ENCODE results near the gene FOXJ3. TPM values are rescaled to one million over a fixed set of nuclear protein-coding genes. Genes with fewer than 3 reads are reported as not detected.

Gene FOXJ3
- total and polyA plus RNA-seq, 2 donors (not counting 1 experiment from before 2014, with no cell fraction given) = 22.6 to 29.5 TPM

DNA sequence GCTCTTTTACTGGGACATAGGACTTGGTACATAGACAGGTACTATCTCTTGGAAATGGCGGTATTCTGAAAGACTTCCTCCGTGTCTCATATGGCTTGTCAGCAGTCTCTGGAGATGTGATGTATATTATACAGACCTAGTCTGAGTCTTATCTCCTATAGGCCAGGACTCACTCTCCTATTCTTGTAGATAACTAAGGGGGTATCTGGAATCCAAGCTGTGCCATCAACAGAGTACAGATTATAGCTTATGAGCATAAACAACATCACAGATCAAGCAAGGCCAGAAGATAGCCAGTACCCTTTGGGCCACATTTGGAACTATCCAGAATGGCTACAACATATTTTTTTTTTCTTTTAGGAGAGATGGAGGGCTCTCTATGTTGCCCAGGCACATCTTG is 29.5 kb upstream of the FOXJ3 start:
- Histone ChIP-seq H3K4me2 (ENCODE audit: extremely low read depth, insufficient read depth, low read length) (no peak overlapping the region), H3K4me1 (ENCODE audit: control insufficient read depth, extremely low read depth, insufficient read depth, low read length) (no peaks in the 10 kb centered on the region), H3K36me3 (ENCODE audit: control insufficient read depth, insufficient read depth, low read length) (no peaks in the 10 kb centered on the region), H3K9ac (ENCODE audit: insufficient read depth, low read length) (no peak overlapping the region), H3K9me3 (ENCODE audit: control insufficient read depth, insufficient read depth, low read depth, low read length) (no peaks in the 10 kb centered on the region), H3K4me3 (replicated peaks in 1 of 4; ENCODE audit: control extremely low read depth in 1 of 4, insufficient read depth in 1 of 4, low read depth in 3 of 4, low read length in 4 of 4) (no peak overlapping the region), H3K79me2 (ENCODE audit: control insufficient read depth, insufficient read depth, low read length) (no peaks in the 10 kb centered on the region), H3K27me3 (ENCODE audit: control insufficient read depth, insufficient read depth, low read length) (no peaks in the 10 kb centered on the region), H4K20me1 (ENCODE audit: control insufficient read depth, extremely low read depth, insufficient read depth, low read length) (no peaks in the 10 kb centered on the region), H3K27ac (ENCODE audit: insufficient read depth, low read length) (no peak overlapping the region), H2AFZ (ENCODE audit: low read length) (no peak overlapping the region)
- TF ChIP-seq, protein P1, sequence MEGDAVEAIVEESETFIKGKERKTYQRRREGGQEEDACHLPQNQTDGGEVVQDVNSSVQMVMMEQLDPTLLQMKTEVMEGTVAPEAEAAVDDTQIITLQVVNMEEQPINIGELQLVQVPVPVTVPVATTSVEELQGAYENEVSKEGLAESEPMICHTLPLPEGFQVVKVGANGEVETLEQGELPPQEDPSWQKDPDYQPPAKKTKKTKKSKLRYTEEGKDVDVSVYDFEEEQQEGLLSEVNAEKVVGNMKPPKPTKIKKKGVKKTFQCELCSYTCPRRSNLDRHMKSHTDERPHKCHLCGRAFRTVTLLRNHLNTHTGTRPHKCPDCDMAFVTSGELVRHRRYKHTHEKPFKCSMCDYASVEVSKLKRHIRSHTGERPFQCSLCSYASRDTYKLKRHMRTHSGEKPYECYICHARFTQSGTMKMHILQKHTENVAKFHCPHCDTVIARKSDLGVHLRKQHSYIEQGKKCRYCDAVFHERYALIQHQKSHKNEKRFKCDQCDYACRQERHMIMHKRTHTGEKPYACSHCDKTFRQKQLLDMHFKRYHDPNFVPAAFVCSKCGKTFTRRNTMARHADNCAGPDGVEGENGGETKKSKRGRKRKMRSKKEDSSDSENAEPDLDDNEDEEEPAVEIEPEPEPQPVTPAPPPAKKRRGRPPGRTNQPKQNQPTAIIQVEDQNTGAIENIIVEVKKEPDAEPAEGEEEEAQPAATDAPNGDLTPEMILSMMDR (conservative IDR thresholded peaks at IDR 0.05 in 1 of 2, IDR thresholded peaks at IDR 0.05 in 1 of 2; ENCODE audit: low read depth in 1 of 2, low read length in 2 of 2) = no peak
- no peak for TF ChIP-seq EZH2 (IDR thresholded peaks at IDR 0.05; ENCODE audit: low read length, missing control alignments)
- DNase-seq (ENCODE audit: low read depth in 2 of 2) = no peak

- Histone ChIP-seq H3K79me2 (ENCODE audit: control insufficient read depth, insufficient read depth, low read length) (no peaks in the 10 kb centered on the region), H3K4me3 (replicated peaks in 1 of 4; ENCODE audit: control extremely low read depth in 1 of 4, insufficient read depth in 1 of 4, low read depth in 3 of 4, low read length in 4 of 4) (no peak overlapping the region), H3K27me3 (ENCODE audit: control insufficient read depth, insufficient read depth, low read length) (no peaks in the 10 kb centered on the region), H3K27ac (ENCODE audit: insufficient read depth, low read length) (no peak overlapping the region), H3K9ac (ENCODE audit: insufficient read depth, low read length) (no peak overlapping the region), H2AFZ (ENCODE audit: low read length) (no peak overlapping the region), H3K36me3 (ENCODE audit: control insufficient read depth, insufficient read depth, low read length) (no peaks in the 10 kb centered on the region), H3K9me3 (ENCODE audit: control insufficient read depth, insufficient read depth, low read depth, low read length) (no peaks in the 10 kb centered on the region), H3K4me1 (ENCODE audit: control insufficient read depth, extremely low read depth, insufficient read depth, low read length) (no peaks in the 10 kb centered on the region), H4K20me1 (ENCODE audit: control insufficient read depth, extremely low read depth, insufficient read depth, low read length) (no peaks in the 10 kb centered on the region), H3K4me2 (ENCODE audit: extremely low read depth, insufficient read depth, low read length) (no peak overlapping the region)
- no peak for DNase-seq (ENCODE audit: low read depth in 2 of 2)
- TF ChIP-seq, protein P1 (conservative IDR thresholded peaks at IDR 0.05 in 1 of 2, IDR thresholded peaks at IDR 0.05 in 1 of 2; ENCODE audit: low read depth in 1 of 2, low read length in 2 of 2) = no peak
- TF ChIP-seq EZH2 (IDR thresholded peaks at IDR 0.05; ENCODE audit: low read length, missing control alignments) = no peak
Measured at GRCh38 chr1:42364089-42364488, 29.1 kb upstream of the FOXJ3 start.

DNA sequence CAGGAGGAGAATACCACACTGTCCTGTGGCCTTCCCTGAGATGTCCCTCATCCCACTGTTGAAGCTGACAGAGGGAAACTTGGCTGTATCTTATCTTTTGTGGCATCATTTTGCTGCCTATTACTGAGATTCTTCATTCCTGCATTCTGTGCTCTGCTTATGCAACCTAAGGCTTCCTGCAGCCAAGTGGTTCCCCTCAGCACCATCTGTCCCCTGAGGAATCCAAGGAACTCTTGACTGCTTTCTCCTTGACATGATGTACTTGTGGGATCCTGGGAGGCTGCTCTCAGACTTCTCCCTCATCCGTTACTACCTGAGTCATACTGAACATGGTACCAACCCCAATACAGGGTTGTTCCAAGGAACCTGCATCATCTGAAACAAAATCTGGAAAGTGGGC is 24.4 kb upstream of the FOXJ3 start:
- Histone ChIP-seq H3K36me3 (ENCODE audit: control insufficient read depth, insufficient read depth, low read length) (no peaks in the 10 kb centered on the region), H3K4me3 (replicated peaks in 1 of 4; ENCODE audit: control extremely low read depth in 1 of 4, insufficient read depth in 1 of 4, low read depth in 3 of 4, low read length in 4 of 4) (no peak overlapping the region), H3K9me3 (ENCODE audit: control insufficient read depth, insufficient read depth, low read depth, low read length) (no peaks in the 10 kb centered on the region), H4K20me1 (ENCODE audit: control insufficient read depth, extremely low read depth, insufficient read depth, low read length) (no peaks in the 10 kb centered on the region), H2AFZ (ENCODE audit: low read length) (no peak overlapping the region), H3K4me2 (ENCODE audit: extremely low read depth, insufficient read depth, low read length) (no peak overlapping the region), H3K79me2 (ENCODE audit: control insufficient read depth, insufficient read depth, low read length) (no peaks in the 10 kb centered on the region), H3K27ac (ENCODE audit: insufficient read depth, low read length) (no peak overlapping the region), H3K9ac (ENCODE audit: insufficient read depth, low read length) (no peak overlapping the region), H3K27me3 (ENCODE audit: control insufficient read depth, insufficient read depth, low read length) (no peaks in the 10 kb centered on the region), H3K4me1 (ENCODE audit: control insufficient read depth, extremely low read depth, insufficient read depth, low read length) (no peaks in the 10 kb centered on the region)
- TF ChIP-seq, protein P1 (conservative IDR thresholded peaks at IDR 0.05 in 1 of 2, IDR thresholded peaks at IDR 0.05 in 1 of 2; ENCODE audit: low read depth in 1 of 2, low read length in 2 of 2) = no peak
- no peak for TF ChIP-seq EZH2 (IDR thresholded peaks at IDR 0.05; ENCODE audit: low read length, missing control alignments)
- DNase-seq (ENCODE audit: low read depth in 2 of 2) = peak in 1 of 2 donors; percentile 6
